HG03108 (cell line): ENCODE data around the gene HOXD11.

Experiments used
- ATAC-seq: cut with Tn5 transposase; IDR thresholded peaks from one replicate; pipeline ENCODE4 v1.9.1; 2021; ENCODE audit warnings: moderate library complexity; ENCODE audit not compliant: unreplicated experiment

The HOXD11 gene

GRCh38 chr2:176093145-176093897 is 13.8 kb upstream of the HOXD11 start:
- ATAC-seq: no peak

GRCh38 chr2:176093898-176094249 is 13.2 kb upstream of the HOXD11 start:
- no peak for ATAC-seq

GRCh38 chr2:176094349-176094748 is 12.7 kb upstream of the HOXD11 start:
- no peak for ATAC-seq

DNA sequence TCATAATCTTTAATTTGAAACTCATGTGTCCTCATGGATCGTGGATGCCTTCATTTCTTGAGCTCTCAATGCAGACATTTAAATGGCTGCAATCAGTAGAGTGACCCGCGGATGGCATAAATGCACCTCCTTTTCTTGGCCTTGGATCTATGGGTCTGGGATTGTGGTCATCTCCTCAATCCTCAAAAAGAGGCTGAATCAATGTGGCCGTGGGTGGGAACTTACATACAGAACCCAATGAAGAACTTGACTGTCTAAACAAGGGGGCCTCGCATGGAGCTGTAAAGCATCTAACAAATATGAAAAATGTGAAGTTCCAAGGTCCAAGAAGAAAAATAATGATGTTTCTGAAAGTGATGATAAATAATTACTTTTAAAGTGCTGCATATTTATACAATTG is 11.7 kb upstream of the HOXD11 start:
- ATAC-seq: no peak

DNA sequence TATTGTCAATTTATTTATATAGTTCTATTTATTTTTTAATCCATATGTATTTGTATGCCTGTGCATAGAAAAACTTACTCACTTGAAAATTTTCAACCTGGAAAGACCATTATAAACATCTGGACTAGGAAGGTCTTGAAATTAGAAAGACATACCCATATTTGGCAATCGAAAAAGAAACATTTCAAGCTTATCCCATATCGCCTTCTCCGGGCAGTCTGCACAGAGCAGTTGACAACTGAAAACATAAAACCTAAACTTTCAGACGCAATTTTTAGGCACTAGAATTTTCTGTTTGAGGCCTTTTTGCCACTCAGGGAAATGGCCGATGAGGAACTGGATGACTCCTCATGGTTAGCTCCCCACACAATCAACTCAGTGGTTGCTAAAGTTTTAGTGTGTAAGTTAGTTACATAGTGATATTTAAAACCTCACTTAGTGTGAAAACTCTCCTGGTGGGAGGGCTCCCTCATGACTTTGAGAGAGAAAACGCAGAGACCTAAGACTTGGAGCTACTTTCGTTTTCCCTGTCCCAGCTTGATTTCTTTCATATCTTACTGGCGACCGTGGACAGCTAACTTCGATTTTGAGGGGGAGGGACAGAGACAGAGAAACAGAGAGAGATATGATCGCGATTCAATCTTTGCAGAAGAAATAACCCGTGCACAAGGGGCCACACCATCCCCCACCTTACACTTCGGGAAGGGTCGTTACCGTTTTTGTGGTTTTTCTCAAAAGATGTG is 10.7 kb upstream of the HOXD11 start:
- no peak for ATAC-seq

- ATAC-seq: peak; percentile 82
Observed at GRCh38 chr2:176096986-176097819, 9.9 kb upstream of the HOXD11 start.

- ATAC-seq: no peak
Observed at GRCh38 chr2:176097820-176098365, 9.2 kb upstream of the HOXD11 start.

DNA sequence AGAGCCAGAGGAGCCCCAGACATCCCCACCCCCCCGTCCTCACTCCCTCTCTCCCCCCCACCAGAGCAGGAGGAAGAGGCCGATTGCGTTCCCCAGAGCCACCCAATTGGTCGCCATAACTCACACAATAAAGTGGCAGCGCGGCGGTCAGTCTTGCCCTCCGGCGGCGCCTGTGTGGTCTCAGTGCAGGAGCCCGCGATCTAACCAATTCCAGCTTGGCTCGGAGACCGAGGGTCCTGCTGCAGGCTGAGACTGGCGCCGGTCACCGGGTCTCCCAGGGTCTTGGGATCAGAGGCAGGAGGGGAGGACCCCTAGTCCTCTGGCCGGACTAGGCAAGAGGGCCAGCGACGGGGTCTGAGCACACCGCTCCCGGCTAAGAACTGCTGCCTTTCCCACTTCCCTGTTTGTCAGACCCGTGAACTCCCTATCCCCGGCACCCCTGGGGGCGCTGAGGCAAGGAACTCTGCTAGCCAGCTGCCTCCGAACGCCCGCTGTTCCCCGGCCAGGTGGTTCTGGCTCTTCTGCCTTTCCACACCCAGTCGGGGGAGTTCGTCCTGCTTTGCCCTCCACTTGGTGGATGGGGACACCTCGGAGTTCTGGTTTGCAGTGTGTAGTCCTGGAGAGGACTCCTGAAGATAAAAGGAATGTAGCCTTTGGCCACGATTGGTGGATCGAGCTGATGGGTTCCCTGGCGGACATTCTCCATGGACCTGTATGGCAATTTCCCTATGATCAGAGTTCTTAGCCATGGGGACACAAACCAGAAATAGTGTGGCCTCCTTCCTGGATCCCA is 8.5 kb upstream of the HOXD11 start:
- ATAC-seq: no peak

GRCh38 chr2:176099159-176099727 is 7.8 kb upstream of the HOXD11 start:
- no peak for ATAC-seq

GRCh38 chr2:176099728-176100546 is 7.1 kb upstream of the HOXD11 start, which contains the start of gene HOXD12:
Gene HOXD12, plus strand, starts transcription at chr2:176099795. Its CDS starts 7 bp downstream, at chr2:176099802.
- no peak for ATAC-seq

GRCh38 chr2:176100547-176101140 is 6.4 kb upstream of the HOXD11 start:
- no peak for ATAC-seq

GRCh38 chr2:176101216-176101830 is 5.8 kb upstream of the HOXD11 start:
- ATAC-seq: no peak

GRCh38 chr2:176101842-176102241 is 5.2 kb upstream of the HOXD11 start:
- no peak for ATAC-seq

- ATAC-seq: no peak
Observed at GRCh38 chr2:176102309-176102866, 4.7 kb upstream of the HOXD11 start.

- ATAC-seq: no peak
Observed at GRCh38 chr2:176103194-176103593, 3.9 kb upstream of the HOXD11 start.

DNA sequence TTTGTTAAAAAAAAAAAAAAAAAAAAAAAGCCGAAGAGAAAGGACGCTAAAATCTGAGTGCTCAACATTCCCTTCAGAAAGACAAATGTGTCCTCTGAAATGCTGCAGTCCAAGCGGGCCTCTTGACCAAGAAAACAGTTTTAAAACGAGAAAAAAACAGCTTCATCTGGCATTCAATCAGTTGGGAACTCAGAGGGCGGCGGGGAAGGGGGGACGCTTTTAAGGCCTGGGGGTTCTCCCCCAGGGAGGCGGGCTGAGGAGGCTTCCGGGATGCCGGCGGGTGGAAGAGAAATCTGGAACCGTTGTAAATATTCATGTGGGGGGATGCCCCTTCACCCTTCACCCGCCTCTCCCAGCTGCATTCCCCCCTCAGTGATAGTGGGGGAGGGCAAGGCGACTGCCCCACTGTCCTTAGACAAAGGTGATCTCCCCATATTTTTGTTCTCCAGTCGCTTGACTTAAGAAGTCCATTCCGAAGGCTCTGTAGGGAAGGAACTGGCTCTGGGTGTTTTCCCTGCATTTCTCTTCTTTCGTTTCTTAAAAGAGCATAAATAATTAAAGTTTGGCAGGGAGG is 3.3 kb upstream of the HOXD11 start:
- ATAC-seq: no peak

GRCh38 chr2:176104316-176105077 is 2.6 kb upstream of the HOXD11 start:
- ATAC-seq: no peak
